ENCODE measurements around the gene ACER2. TPM values are rescaled to one million over a fixed set of nuclear protein-coding genes. Genes with fewer than 3 reads are reported as not detected.

ACER2 gene
- total and polyA plus RNA-seq, 2 experiments from 2014 or later: 0.87 to 14.6 TPM

- no peak for DNase-seq (ENCODE audit: low spot score)
- peaks cover 5% of the 10 kb centered on the region for H3K4me1 Mint-ChIP-seq
- H3K4me2 ChIP-seq: no peak overlapping the region
- no peak overlapping the region for H3K4me3 ChIP-seq
- H3K27ac ChIP-seq (ENCODE audit: low read depth): no peak overlapping the region
- H3K9me3 Mint-ChIP-seq: peaks cover 13% of the 10 kb centered on the region
- H3K4me3 Mint-ChIP-seq: no peak overlapping the region
- 0 out of 2 replicates have a peak, but pooled peaks cover 4% of the 10 kb centered on the region for H3K4me1 ChIP-seq (ENCODE audit: insufficient read depth)
- H3K27me3 Mint-ChIP-seq (ENCODE audit: insufficient read depth, low read depth, poor library complexity): peaks cover 5% of the 10 kb centered on the region
- TF ChIP-seq ZNF114 (CRISPR knock-in tag; IDR thresholded peaks at IDR 0.05) (no peak), STAT1 (IDR thresholded peaks at IDR 0.05; ENCODE audit: unreplicated experiment) (no peak), CREB1 (CRISPR knock-in tag; IDR thresholded peaks at IDR 0.05; ENCODE audit: low read depth) (no peak), POLR2AphosphoS5 (IDR thresholded peaks at IDR 0.05; ENCODE audit: low read depth) (no peak), EZH2 (IDR thresholded peaks at IDR 0.05; ENCODE audit: low read depth, unreplicated experiment) (no peak), CTCF (conservative IDR thresholded peaks at IDR 0.05; ENCODE audit: low read depth in 2 of 2) (no peak), EZH2phosphoT487 (IDR thresholded peaks at IDR 0.05; ENCODE audit: unreplicated experiment) (no peak), ZNF462 (CRISPR knock-in tag; IDR thresholded peaks at IDR 0.05) (no peak), JUNB (IDR thresholded peaks at IDR 0.05; ENCODE audit: unreplicated experiment) (no peak), ZNF331 (CRISPR knock-in tag; IDR thresholded peaks at IDR 0.05; ENCODE audit: low read depth) (no peak), NANOG (IDR thresholded peaks at IDR 0.05; ENCODE audit: borderline replicate concordance) (no peak)
- TF ChIP-seq, protein P1, sequence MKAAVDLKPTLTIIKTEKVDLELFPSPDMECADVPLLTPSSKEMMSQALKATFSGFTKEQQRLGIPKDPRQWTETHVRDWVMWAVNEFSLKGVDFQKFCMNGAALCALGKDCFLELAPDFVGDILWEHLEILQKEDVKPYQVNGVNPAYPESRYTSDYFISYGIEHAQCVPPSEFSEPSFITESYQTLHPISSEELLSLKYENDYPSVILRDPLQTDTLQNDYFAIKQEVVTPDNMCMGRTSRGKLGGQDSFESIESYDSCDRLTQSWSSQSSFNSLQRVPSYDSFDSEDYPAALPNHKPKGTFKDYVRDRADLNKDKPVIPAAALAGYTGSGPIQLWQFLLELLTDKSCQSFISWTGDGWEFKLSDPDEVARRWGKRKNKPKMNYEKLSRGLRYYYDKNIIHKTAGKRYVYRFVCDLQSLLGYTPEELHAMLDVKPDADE (IDR thresholded peaks at IDR 0.05): no peak
- TF ChIP-seq, protein P2, sequence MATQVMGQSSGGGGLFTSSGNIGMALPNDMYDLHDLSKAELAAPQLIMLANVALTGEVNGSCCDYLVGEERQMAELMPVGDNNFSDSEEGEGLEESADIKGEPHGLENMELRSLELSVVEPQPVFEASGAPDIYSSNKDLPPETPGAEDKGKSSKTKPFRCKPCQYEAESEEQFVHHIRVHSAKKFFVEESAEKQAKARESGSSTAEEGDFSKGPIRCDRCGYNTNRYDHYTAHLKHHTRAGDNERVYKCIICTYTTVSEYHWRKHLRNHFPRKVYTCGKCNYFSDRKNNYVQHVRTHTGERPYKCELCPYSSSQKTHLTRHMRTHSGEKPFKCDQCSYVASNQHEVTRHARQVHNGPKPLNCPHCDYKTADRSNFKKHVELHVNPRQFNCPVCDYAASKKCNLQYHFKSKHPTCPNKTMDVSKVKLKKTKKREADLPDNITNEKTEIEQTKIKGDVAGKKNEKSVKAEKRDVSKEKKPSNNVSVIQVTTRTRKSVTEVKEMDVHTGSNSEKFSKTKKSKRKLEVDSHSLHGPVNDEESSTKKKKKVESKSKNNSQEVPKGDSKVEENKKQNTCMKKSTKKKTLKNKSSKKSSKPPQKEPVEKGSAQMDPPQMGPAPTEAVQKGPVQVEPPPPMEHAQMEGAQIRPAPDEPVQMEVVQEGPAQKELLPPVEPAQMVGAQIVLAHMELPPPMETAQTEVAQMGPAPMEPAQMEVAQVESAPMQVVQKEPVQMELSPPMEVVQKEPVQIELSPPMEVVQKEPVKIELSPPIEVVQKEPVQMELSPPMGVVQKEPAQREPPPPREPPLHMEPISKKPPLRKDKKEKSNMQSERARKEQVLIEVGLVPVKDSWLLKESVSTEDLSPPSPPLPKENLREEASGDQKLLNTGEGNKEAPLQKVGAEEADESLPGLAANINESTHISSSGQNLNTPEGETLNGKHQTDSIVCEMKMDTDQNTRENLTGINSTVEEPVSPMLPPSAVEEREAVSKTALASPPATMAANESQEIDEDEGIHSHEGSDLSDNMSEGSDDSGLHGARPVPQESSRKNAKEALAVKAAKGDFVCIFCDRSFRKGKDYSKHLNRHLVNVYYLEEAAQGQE (IDR thresholded peaks at IDR 0.05; ENCODE audit: unreplicated experiment): no peak
- no peaks in the 10 kb centered on the region for H3K79me2 ChIP-seq (replicated peaks; ENCODE audit: insufficient read depth)
- H3K27ac Mint-ChIP-seq: no peak overlapping the region
- H3K27me3 ChIP-seq (ENCODE audit: insufficient read depth): no peaks in the 10 kb centered on the region
- peaks cover 13% of the 10 kb centered on the region for H3K36me3 ChIP-seq (ENCODE audit: insufficient read depth)
- no peak overlapping the region for H2AFZ ChIP-seq
- H3K9me2 ChIP-seq (ENCODE audit: insufficient read depth): no peaks in the 10 kb centered on the region
- H3K36me3 Mint-ChIP-seq (ENCODE audit: low read depth): peaks cover 43% of the 10 kb centered on the region
- H3F3A ChIP-seq (replicated peaks; ENCODE audit: low read depth): 0 out of 2 replicates have a peak, but pooled peaks cover 3% of the 10 kb centered on the region
- no peaks in the 10 kb centered on the region for H4K20me1 ChIP-seq (replicated peaks; ENCODE audit: insufficient read depth)
- no peak for ATAC-seq
Observed at GRCh38 chr9:19432473-19432872, 23.7 kb downstream of the ACER2 start.

All from GM23338 (cell line).